ENCODE measurements around the gene CSK. TPM values are rescaled to one million over a fixed set of nuclear protein-coding genes. Genes with fewer than 3 reads are reported as not detected.

Gene CSK
- total RNA-seq, 1 experiment from 2014 or later: 49.2 TPM

GRCh38 chr15:74809242-74809641 lies 27.4 kb downstream of the CSK start:
- H3K79me1 ChIP-seq (ENCODE audit: insufficient read depth, low read depth, low read length, poor library complexity, severe bottlenecking): no peaks in the 10 kb centered on the region
- H3K4me2 ChIP-seq (ENCODE audit: insufficient read depth, insufficient read length, low read length): no peak overlapping the region
- peaks cover 9 to 16% of the 10 kb centered on the region in 2 experiments for H3K4me1 Mint-ChIP-seq
- no peak overlapping the region for H3T11ph ChIP-seq (ENCODE audit: low read length)
- no peak overlapping the region for H2BK5ac ChIP-seq (ENCODE audit: insufficient read length, low read length)
- no peaks in the 10 kb centered on the region for H3K9me3 ChIP-seq (ENCODE audit: control insufficient read depth, low read depth, low read length)
- no peak overlapping the region for H2AK5ac ChIP-seq (ENCODE audit: insufficient read length, low read length)
- H3K27me3 Mint-ChIP-seq (ENCODE audit: low read depth): peaks cover 8% of the 10 kb centered on the region
- H4K8ac ChIP-seq (replicated peaks; ENCODE audit: insufficient read length, low read depth, low read length): no peak overlapping the region
- no peak for DNase-seq
- H4K20me1 ChIP-seq (ENCODE audit: control insufficient read depth, insufficient read depth, insufficient read length): no peaks in the 10 kb centered on the region
- H3K18ac ChIP-seq (ENCODE audit: insufficient read length, low read depth, low read length): no peak overlapping the region
- H3K23me2 ChIP-seq (ENCODE audit: insufficient read length, low read depth, low read length, poor library complexity, severe bottlenecking): no peaks in the 10 kb centered on the region
- no peak overlapping the region for H3K56ac ChIP-seq (ENCODE audit: insufficient read length, low read depth, low read length)
- no peak overlapping the region for H4K91ac ChIP-seq (ENCODE audit: insufficient read length, low read depth, low read length)
- TF ChIP-seq CTCF (conservative IDR thresholded peaks at IDR 0.05): 0 out of 3 replicates have a peak, but pooled peaks have one; percentile 2
- H2BK20ac ChIP-seq (ENCODE audit: low read depth, low read length, poor library complexity, severe bottlenecking): no peak overlapping the region
- no peak overlapping the region for H2BK120ac ChIP-seq (ENCODE audit: low read depth, low read length, poor library complexity, severe bottlenecking)
- H3K9ac ChIP-seq (ENCODE audit: extremely low read depth, insufficient read length, low read length): no peak overlapping the region
- WGBS (ENCODE audit: extremely low coverage, insufficient read length, low lambda C conversion rate): no CpG with 5 or more reads among the region's 5 CpGs
- peak overlapping the region in 2 of 3 experiments; percentile 16 to 30; a peak in 2 of 7 replicates for H3K27ac Mint-ChIP-seq
- no peak overlapping the region for H2AFZ ChIP-seq (ENCODE audit: low read length)
- no peaks in the 10 kb centered on the region for H3K4me1 ChIP-seq (ENCODE audit: insufficient read depth, low read length)
- no peaks in the 10 kb centered on the region for H3K27me3 ChIP-seq (ENCODE audit: insufficient read depth, low read length)
- peak overlapping the region in 1 of 2 experiments; percentile 12; a peak in 1 of 5 replicates for H3K4me3 Mint-ChIP-seq
- no peak overlapping the region for H2BK15ac ChIP-seq (ENCODE audit: low read depth, low read length)
- no peak overlapping the region for H2BK12ac ChIP-seq (ENCODE audit: insufficient read length, low read depth, low read length)
- no peaks in the 10 kb centered on the region for H3K79me2 ChIP-seq (ENCODE audit: insufficient read depth, low read length)
- no peak overlapping the region for H3K4ac ChIP-seq (ENCODE audit: low read depth, low read length)
- H3K14ac ChIP-seq (ENCODE audit: insufficient read depth, low read length): no peak overlapping the region
- peaks cover under 1 to 2% (median 1%) of the 10 kb centered on the region in 3 experiments; a peak in 4 of 7 replicates for H3K36me3 Mint-ChIP-seq (ENCODE audit: insufficient read depth in 1 of 3, low read depth in 3 of 3)
- no peak overlapping the region for H3K27ac ChIP-seq (ENCODE audit: insufficient read length, low read depth, low read length)
- H3K9me3 Mint-ChIP-seq: no peaks in the 10 kb centered on the region
- no peak overlapping the region for H4K5ac ChIP-seq (ENCODE audit: insufficient read length, low read depth, low read length)
- no peak overlapping the region for H3K23ac ChIP-seq (ENCODE audit: insufficient read length, low read depth, low read length)

All from H9 (cell line).